Cardiac fibroblast (primary cell): ENCODE measurements around the gene ASXL1.

ENCODE experiments used
- DNase-seq, 2 donors: peaks; one replicate each; pipeline versions ENCODE4 v3.0.0 to v3.0.0-alpha.2; 2010; ENCODE audit warnings: low read depth in 2 of 2
- H3K4me3 ChIP-seq, 2 donors: replicated peaks in 1 of 2; 1 replicate in 1 of 2; 2 replicates in 1 of 2; pipeline ENCODE4 v1.5.1; 2011; ENCODE audit warnings: low read depth in 2 of 2, low read length in 2 of 2, mild to moderate bottlenecking in 2 of 2, moderate library complexity in 1 of 2
- TF ChIP-seq, protein P1 (sequence below): IDR thresholded peaks from one replicate; pipeline ENCODE4 v1.5.1; 2011; ENCODE audit warnings: low read depth, mild to moderate bottlenecking, low read length, inconsistent platforms

Gene ASXL1

DNA sequence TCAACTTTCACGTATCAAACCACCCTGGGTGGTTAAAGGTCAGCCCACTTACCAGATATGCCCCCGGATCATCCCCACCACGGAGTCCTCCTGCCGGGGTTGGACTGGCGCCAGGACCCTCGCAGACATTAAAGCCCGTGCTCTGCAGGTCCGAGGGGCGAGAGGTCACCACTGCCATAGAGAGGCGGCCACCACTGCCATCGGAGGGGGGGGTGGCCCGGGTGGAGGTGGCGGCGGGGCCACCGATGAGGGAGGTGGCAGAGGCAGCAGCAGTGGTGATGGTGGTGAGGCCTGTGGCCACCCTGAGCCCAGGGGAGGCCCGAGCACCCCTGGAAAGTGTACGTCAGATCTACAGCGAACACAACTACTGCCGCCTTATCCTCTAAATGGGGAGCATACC is 76.3 kb downstream of the ASXL1 start:
- no peak overlapping the region for H3K4me3 ChIP-seq
- TF ChIP-seq, protein P1, sequence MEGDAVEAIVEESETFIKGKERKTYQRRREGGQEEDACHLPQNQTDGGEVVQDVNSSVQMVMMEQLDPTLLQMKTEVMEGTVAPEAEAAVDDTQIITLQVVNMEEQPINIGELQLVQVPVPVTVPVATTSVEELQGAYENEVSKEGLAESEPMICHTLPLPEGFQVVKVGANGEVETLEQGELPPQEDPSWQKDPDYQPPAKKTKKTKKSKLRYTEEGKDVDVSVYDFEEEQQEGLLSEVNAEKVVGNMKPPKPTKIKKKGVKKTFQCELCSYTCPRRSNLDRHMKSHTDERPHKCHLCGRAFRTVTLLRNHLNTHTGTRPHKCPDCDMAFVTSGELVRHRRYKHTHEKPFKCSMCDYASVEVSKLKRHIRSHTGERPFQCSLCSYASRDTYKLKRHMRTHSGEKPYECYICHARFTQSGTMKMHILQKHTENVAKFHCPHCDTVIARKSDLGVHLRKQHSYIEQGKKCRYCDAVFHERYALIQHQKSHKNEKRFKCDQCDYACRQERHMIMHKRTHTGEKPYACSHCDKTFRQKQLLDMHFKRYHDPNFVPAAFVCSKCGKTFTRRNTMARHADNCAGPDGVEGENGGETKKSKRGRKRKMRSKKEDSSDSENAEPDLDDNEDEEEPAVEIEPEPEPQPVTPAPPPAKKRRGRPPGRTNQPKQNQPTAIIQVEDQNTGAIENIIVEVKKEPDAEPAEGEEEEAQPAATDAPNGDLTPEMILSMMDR, result no peak
- DNase-seq, result no peak

DNA sequence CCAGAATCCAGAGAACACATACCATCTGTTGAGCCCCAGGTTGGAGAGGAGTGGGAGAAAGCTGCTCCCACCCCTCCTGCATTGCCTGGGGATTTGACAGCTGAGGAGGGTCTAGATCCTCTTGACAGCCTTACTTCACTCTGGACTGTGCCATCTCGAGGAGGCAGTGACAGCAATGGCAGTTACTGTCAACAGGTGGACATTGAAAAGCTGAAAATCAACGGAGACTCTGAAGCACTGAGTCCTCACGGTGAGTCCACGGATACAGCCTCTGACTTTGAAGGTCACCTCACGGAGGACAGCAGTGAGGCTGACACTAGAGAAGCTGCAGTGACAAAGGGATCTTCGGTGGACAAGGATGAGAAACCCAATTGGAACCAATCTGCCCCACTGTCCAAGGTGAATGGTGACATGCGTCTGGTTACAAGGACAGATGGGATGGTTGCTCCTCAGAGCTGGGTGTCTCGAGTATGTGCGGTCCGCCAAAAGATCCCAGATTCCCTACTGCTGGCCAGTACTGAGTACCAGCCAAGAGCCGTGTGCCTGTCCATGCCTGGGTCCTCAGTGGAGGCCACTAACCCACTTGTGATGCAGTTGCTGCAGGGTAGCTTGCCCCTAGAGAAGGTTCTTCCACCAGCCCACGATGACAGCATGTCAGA is 77.4 kb downstream of the ASXL1 start:
- TF ChIP-seq, protein P1, result no peak
- DNase-seq, result no peak
- H3K4me3 ChIP-seq, result no peak overlapping the region

DNA sequence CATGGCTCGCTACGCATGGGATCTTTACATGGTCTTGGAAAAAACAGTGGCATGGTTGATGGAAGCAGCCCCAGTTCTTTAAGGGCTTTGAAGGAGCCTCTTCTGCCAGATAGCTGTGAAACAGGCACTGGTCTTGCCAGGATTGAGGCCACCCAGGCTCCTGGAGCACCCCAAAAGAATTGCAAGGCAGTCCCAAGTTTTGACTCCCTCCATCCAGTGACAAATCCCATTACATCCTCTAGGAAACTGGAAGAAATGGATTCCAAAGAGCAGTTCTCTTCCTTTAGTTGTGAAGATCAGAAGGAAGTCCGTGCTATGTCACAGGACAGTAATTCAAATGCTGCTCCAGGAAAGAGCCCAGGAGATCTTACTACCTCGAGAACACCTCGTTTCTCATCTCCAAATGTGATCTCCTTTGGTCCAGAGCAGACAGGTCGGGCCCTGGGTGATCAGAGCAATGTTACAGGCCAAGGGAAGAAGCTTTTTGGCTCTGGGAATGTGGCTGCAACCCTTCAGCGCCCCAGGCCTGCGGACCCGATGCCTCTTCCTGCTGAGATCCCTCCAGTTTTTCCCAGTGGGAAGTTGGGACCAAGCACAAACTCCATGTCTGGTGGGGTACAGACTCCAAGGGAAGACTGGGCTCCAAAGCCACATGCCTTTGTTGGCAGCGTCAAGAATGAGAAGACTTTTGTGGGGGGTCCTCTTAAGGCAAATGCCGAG is 78.2 kb downstream of the ASXL1 start:
- DNase-seq, result no peak
- H3K4me3 ChIP-seq, result no peak overlapping the region
- TF ChIP-seq, protein P1, result no peak

DNA sequence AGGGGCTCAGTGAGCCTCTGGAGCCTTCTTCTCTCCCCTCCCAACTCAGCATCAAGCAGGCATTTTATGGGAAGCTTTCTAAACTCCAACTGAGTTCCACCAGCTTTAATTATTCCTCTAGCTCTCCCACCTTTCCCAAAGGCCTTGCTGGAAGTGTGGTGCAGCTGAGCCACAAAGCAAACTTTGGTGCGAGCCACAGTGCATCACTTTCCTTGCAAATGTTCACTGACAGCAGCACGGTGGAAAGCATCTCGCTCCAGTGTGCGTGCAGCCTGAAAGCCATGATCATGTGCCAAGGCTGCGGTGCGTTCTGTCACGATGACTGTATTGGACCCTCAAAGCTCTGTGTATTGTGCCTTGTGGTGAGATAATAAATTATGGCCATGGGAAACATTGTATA is 78.8 kb downstream of the ASXL1 start:
- TF ChIP-seq, protein P1, result no peak
- no peak for DNase-seq
- no peak overlapping the region for H3K4me3 ChIP-seq

GRCh38 chr20:32437391-32438074 is 79.4 kb downstream of the ASXL1 start:
- TF ChIP-seq, protein P1, result peak; percentile 31
- DNase-seq, result no peak
- no peak overlapping the region for H3K4me3 ChIP-seq

DNA sequence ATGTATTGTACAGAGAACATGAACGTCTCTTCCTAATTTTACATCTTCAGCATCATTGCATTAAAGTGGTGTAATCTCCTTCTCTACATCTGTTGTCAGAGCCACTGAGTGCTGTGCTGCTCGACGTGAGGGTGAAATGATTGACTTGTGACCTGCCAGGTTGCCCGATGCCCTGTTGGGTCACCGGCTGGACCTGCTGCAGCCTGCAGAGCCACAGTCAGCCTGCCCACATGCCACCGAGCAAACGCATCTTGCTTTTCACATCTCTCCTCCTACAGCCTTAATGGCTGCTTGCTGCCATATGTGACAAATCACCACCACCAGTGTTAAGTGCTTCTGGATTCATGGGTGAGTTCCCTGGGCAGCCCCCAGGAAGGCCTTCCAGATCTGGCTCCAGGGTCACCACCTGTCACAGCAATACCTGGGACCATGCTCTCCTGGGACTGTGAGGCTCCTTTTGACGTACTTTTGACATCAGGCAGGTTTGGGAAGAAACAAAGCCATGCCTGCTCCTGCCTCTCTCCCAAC is 80.3 kb downstream of the ASXL1 start:
- no peak overlapping the region for H3K4me3 ChIP-seq
- DNase-seq, result no peak
- TF ChIP-seq, protein P1, result no peak
